SHP77 (cell line): ENCODE results near the gene NR2C2.
A peak's percentile ranks its signal among the peaks of the same experiment; 100 is the strongest.
"Not testable (repeated sequence)": the region's sequence is repeated elsewhere in the genome, so short reads cannot be mapped to it uniquely, and the experiment has no call there.

Experiments used
- DNase-seq, 2 experiments: peaks; one replicate each; lab custom pipeline; 2025; lab: John Stamatoyannopoulos, UW

Gene NR2C2

GRCh38 chr3:14947100-14947885, at the start of gene NR2C2:
NR2C2 (plus strand) TSS chr3:14947583; CDS start chr3:15003915, 56,332 bp downstream.
- peak; percentile 57 to 71 for DNase-seq

GRCh38 chr3:14898929-14899328, 48.5 kb upstream of the NR2C2 start:
- no peak for DNase-seq

GRCh38 chr3:14899993-14900618, 47.3 kb upstream of the NR2C2 start:
- peak; percentile 39 to 62 for DNase-seq

- DNase-seq = no peak
Observed at GRCh38 chr3:14900881-14901873, 46.2 kb upstream of the NR2C2 start.

- DNase-seq = no peak
Observed at GRCh38 chr3:14902719-14903118, 44.7 kb upstream of the NR2C2 start.

- not testable (repeated sequence) for DNase-seq
Observed at GRCh38 chr3:14903501-14903900, 43.9 kb upstream of the NR2C2 start.

GRCh38 chr3:14905055-14905657, 42.2 kb upstream of the NR2C2 start:
- no peak for DNase-seq

GRCh38 chr3:14906355-14906971, 40.9 kb upstream of the NR2C2 start:
- DNase-seq = no peak

GRCh38 chr3:14907043-14907966, 40.1 kb upstream of the NR2C2 start:
- DNase-seq = no peak

GRCh38 chr3:14909250-14909649, 38.1 kb upstream of the NR2C2 start:
- no peak for DNase-seq

- no peak for DNase-seq
Observed at GRCh38 chr3:14911651-14912050, 35.7 kb upstream of the NR2C2 start.

- no peak for DNase-seq
Observed at GRCh38 chr3:14913071-14913925, 34.1 kb upstream of the NR2C2 start.

GRCh38 chr3:14913926-14914778, 33.2 kb upstream of the NR2C2 start:
- no peak for DNase-seq

GRCh38 chr3:14914779-14915117, 32.6 kb upstream of the NR2C2 start:
- DNase-seq = no peak

- no peak for DNase-seq
Observed at GRCh38 chr3:14915636-14916222, 31.7 kb upstream of the NR2C2 start.

GRCh38 chr3:14918356-14918860, 29.0 kb upstream of the NR2C2 start:
- no peak for DNase-seq

- DNase-seq = no peak
Observed at GRCh38 chr3:14920536-14920935, 26.8 kb upstream of the NR2C2 start.
